ENCODE data around the gene EEFSEC. TPM values are rescaled to one million over a fixed set of nuclear protein-coding genes. Genes with fewer than 3 reads are reported as not detected.

Gene EEFSEC
- total RNA-seq, 1 experiment from 2014 or later, result 15.4 TPM

DNA sequence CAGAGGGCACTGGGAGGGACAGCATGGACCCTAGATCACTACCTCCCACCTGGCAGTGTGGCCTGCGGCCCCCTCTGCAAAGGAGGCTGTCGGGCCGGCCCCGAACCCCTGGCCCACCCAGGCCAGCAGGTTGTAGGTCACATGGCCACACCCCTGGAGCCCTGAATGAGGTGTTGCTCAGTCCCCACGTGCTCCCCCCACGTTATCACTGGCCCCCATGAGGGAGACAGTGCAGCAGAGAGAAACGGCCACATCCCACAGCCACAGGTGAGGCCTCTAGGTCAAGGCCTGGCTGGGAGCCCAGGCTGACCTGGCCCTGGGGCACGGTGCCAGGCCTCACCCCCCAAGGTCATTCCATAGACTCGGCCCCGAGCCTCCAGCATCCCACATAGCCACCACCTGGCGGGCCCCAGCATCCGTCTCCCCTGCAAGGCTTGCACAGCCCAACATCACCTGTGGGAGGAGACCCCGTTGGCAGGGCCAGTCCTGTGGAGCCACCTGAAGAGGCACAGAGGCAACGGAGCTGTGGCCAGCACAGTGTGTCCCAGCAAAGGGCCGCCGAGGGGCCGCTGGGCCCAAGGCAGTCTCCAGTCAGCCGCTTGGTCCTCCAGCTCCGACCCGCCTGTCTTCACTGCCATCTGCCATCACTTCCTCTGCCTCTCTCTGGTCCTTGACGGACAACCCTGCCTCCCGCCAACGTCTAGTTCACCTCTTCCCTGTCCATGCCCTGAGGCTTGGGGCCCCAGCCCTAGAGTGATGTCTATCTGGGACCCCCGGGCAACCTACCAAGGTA is 260.3 kb downstream of the EEFSEC start:
- Histone ChIP-seq H3K36me3 (ENCODE audit: control insufficient read depth, insufficient read depth, low read length) (no peaks in the 10 kb centered on the region), H3K4me1 (ENCODE audit: control insufficient read depth, insufficient read depth, low read length) (peaks cover 44% of the 10 kb centered on the region), H3K9me3 (ENCODE audit: control insufficient read depth, insufficient read depth, low read depth, low read length) (no peaks in the 10 kb centered on the region), H3K27me3 (ENCODE audit: control insufficient read depth, insufficient read depth, low read length) (no peaks in the 10 kb centered on the region), H3K27ac (ENCODE audit: low read length) (no peak overlapping the region), H3K4me3 (ENCODE audit: low read depth in 2 of 2, low read length in 2 of 2) (no peak overlapping the region)
- in situ Hi-C loops (cut with HindIII; ENCODE audit: low pct_unique_long_range_greater_than_20kb, low sequenced_read_pairs) (no loop called here), intact Hi-C loops (cut with micrococcal nuclease; ENCODE audit: unreplicated experiment) (no loop called here)
- DNase-seq (ENCODE audit: low read depth, low spot score) (no peak), ATAC-seq (no peak)
- BruUV-seq (replicated peaks), result no TSS peak
- TF ChIP-seq POLR2AphosphoS5 (IDR thresholded peaks at IDR 0.05; ENCODE audit: low read depth, low read length) (no peak), SIN3A (IDR thresholded peaks at IDR 0.05; ENCODE audit: borderline replicate concordance, insufficient read depth, low read depth, low read length) (no peak), TCF7L2 (IDR thresholded peaks at IDR 0.05; ENCODE audit: low read depth, low read length) (no peak), CTCF (IDR thresholded peaks at IDR 0.05) (no peak)
- TF ChIP-seq, protein P1, sequence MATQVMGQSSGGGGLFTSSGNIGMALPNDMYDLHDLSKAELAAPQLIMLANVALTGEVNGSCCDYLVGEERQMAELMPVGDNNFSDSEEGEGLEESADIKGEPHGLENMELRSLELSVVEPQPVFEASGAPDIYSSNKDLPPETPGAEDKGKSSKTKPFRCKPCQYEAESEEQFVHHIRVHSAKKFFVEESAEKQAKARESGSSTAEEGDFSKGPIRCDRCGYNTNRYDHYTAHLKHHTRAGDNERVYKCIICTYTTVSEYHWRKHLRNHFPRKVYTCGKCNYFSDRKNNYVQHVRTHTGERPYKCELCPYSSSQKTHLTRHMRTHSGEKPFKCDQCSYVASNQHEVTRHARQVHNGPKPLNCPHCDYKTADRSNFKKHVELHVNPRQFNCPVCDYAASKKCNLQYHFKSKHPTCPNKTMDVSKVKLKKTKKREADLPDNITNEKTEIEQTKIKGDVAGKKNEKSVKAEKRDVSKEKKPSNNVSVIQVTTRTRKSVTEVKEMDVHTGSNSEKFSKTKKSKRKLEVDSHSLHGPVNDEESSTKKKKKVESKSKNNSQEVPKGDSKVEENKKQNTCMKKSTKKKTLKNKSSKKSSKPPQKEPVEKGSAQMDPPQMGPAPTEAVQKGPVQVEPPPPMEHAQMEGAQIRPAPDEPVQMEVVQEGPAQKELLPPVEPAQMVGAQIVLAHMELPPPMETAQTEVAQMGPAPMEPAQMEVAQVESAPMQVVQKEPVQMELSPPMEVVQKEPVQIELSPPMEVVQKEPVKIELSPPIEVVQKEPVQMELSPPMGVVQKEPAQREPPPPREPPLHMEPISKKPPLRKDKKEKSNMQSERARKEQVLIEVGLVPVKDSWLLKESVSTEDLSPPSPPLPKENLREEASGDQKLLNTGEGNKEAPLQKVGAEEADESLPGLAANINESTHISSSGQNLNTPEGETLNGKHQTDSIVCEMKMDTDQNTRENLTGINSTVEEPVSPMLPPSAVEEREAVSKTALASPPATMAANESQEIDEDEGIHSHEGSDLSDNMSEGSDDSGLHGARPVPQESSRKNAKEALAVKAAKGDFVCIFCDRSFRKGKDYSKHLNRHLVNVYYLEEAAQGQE (IDR thresholded peaks at IDR 0.05; ENCODE audit: insufficient read depth in 1 of 2, low read depth in 2 of 2, low read length in 1 of 2), result no peak
- ChIA-PET CTCF (no interaction called here), POLR2A (no interaction called here)

- TF ChIP-seq SIN3A (IDR thresholded peaks at IDR 0.05; ENCODE audit: borderline replicate concordance, insufficient read depth, low read depth, low read length) (no peak), CTCF (IDR thresholded peaks at IDR 0.05) (no peak), POLR2AphosphoS5 (IDR thresholded peaks at IDR 0.05; ENCODE audit: low read depth, low read length) (no peak), TCF7L2 (IDR thresholded peaks at IDR 0.05; ENCODE audit: low read depth, low read length) (no peak)
- TF ChIP-seq, protein P1 (IDR thresholded peaks at IDR 0.05; ENCODE audit: insufficient read depth in 1 of 2, low read depth in 2 of 2, low read length in 1 of 2), result no peak
- Histone ChIP-seq H3K4me1 (ENCODE audit: control insufficient read depth, insufficient read depth, low read length) (peaks cover 28% of the 10 kb centered on the region), H3K27ac (ENCODE audit: low read length) (peak overlapping the region; percentile 35; the same call in 1 of the 2 replicates), H3K36me3 (ENCODE audit: control insufficient read depth, insufficient read depth, low read length) (no peaks in the 10 kb centered on the region), H3K27me3 (ENCODE audit: control insufficient read depth, insufficient read depth, low read length) (no peaks in the 10 kb centered on the region), H3K9me3 (ENCODE audit: control insufficient read depth, insufficient read depth, low read depth, low read length) (no peaks in the 10 kb centered on the region), H3K4me3 (ENCODE audit: low read depth in 2 of 2, low read length in 2 of 2) (no peak overlapping the region)
- CTCF ChIA-PET, result no interaction called here
- in situ Hi-C loops (cut with HindIII; ENCODE audit: low pct_unique_long_range_greater_than_20kb, low sequenced_read_pairs) (no loop called here), intact Hi-C loops (cut with micrococcal nuclease; ENCODE audit: unreplicated experiment) (no loop called here)
- DNase-seq (ENCODE audit: low read depth, low spot score) (no peak), ATAC-seq (no peak)
- POLR2A ChIA-PET, result no interaction called here
- BruUV-seq (replicated peaks), result no TSS peak
Measured at GRCh38 chr3:128415200-128415772, 262.0 kb downstream of the EEFSEC start.

All from Panc1 (cell line).